ENCODE results near the gene NT5M. TPM values are rescaled to one million over a fixed set of nuclear protein-coding genes. Genes with fewer than 3 reads are reported as not detected.
A peak's percentile ranks its signal among the peaks of the same experiment; 100 is the strongest.

NT5M gene
- total and polyA plus RNA-seq, 2 donors from 2014 or later, result 2.8 to 10.0 TPM

DNA sequence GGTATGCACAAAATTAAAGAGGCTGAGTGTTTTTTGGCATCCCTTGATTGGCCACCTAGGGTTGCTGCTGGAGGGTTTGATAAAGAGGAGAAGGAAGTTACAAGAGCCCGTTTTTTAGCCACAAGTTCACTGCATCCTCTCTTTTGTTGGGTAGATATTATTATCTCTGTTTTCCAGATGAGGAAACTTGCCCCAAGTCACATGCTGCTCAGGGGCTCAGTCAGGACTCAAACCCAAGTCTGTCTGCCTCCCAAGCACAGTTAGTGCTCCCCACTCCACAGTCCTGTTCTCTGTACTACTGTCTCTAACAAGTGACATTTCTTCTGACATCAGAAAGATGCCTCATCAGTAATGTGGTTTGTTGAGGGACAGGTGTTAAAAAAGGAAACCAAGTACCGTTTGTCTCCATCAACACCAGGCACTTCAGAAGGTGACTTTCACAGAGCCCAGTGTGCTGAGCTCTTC, 1.4 kb downstream of the NT5M start:
- TF ChIP-seq, protein P1, sequence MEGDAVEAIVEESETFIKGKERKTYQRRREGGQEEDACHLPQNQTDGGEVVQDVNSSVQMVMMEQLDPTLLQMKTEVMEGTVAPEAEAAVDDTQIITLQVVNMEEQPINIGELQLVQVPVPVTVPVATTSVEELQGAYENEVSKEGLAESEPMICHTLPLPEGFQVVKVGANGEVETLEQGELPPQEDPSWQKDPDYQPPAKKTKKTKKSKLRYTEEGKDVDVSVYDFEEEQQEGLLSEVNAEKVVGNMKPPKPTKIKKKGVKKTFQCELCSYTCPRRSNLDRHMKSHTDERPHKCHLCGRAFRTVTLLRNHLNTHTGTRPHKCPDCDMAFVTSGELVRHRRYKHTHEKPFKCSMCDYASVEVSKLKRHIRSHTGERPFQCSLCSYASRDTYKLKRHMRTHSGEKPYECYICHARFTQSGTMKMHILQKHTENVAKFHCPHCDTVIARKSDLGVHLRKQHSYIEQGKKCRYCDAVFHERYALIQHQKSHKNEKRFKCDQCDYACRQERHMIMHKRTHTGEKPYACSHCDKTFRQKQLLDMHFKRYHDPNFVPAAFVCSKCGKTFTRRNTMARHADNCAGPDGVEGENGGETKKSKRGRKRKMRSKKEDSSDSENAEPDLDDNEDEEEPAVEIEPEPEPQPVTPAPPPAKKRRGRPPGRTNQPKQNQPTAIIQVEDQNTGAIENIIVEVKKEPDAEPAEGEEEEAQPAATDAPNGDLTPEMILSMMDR (IDR thresholded peaks at IDR 0.05; ENCODE audit: borderline replicate concordance, extremely low read depth, insufficient read depth), result no peak
- H3K9ac ChIP-seq (ENCODE audit: low read length in 3 of 3), result no peak overlapping the region
- H3K4me3 ChIP-seq (ENCODE audit: low read length in 3 of 3), result peak overlapping the region in 1 of 3 donors; percentile 3
- no peaks in the 10 kb centered on the region for H3K9me3 ChIP-seq (ENCODE audit: control insufficient read depth in 2 of 3, insufficient read depth in 1 of 3, low read length in 3 of 3)
- H3K4me1 ChIP-seq (ENCODE audit: control insufficient read depth in 2 of 3, insufficient read depth in 2 of 3, low read depth in 1 of 3, low read length in 3 of 3), result peaks cover 0 to 6% (median 0%) of the 10 kb centered on the region in 3 donors
- FAIRE-seq (no peak), DNase-seq (no peak)
- H3K36me3 ChIP-seq (ENCODE audit: control insufficient read depth in 2 of 3, insufficient read depth in 3 of 3, low read length in 3 of 3), result no peaks in the 10 kb centered on the region
- intact Hi-C loops (cut with DNase I), result no loop called here
- H3K27ac ChIP-seq (ENCODE audit: low read depth in 2 of 2, low read length in 2 of 2), result no peak overlapping the region
- no peaks in the 10 kb centered on the region for H3K27me3 ChIP-seq (ENCODE audit: control insufficient read depth, insufficient read depth, low read length)

DNA sequence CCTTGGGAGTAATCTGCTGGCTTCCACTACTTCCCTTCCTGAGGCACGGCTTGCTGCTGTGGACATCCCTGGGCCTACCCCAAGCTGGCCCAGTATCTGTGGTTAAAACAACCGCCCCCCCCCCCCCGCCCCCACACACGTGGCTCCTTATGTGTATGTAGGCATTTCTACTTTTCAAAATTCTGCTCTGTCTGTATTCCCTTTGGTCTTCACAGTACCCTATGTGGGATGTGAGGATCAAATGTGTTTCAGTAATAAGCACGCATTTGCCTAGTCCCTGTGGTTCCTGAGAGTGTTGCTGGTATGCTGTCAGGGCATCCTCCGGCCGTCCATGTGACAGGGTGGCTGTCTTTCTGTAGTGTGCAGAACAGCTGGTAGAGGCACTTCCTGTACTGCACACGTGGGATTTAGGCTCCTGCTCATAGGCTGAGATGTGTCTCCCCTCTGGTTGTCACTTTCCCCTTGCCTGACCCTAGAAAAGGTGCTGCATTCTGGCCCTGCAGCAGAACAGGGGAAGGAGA, 2.2 kb downstream of the NT5M start:
- peaks cover 0 to 6% (median 0%) of the 10 kb centered on the region in 3 donors for H3K4me1 ChIP-seq (ENCODE audit: control insufficient read depth in 2 of 3, insufficient read depth in 2 of 3, low read depth in 1 of 3, low read length in 3 of 3)
- intact Hi-C loops (cut with DNase I), result no loop called here
- H3K27me3 ChIP-seq (ENCODE audit: control insufficient read depth, insufficient read depth, low read length), result no peaks in the 10 kb centered on the region
- no peak overlapping the region for H3K9ac ChIP-seq (ENCODE audit: low read length in 3 of 3)
- H3K36me3 ChIP-seq (ENCODE audit: control insufficient read depth in 2 of 3, insufficient read depth in 3 of 3, low read length in 3 of 3), result no peaks in the 10 kb centered on the region
- H3K9me3 ChIP-seq (ENCODE audit: control insufficient read depth in 2 of 3, insufficient read depth in 1 of 3, low read length in 3 of 3), result no peaks in the 10 kb centered on the region
- no peak overlapping the region for H3K4me3 ChIP-seq (ENCODE audit: low read length in 3 of 3)
- FAIRE-seq (no peak), DNase-seq (peak in 1 of 5 donors; percentile 27)
- H3K27ac ChIP-seq (ENCODE audit: low read depth in 2 of 2, low read length in 2 of 2), result no peak overlapping the region
- TF ChIP-seq, protein P1 (IDR thresholded peaks at IDR 0.05; ENCODE audit: borderline replicate concordance, extremely low read depth, insufficient read depth), result no peak

DNA sequence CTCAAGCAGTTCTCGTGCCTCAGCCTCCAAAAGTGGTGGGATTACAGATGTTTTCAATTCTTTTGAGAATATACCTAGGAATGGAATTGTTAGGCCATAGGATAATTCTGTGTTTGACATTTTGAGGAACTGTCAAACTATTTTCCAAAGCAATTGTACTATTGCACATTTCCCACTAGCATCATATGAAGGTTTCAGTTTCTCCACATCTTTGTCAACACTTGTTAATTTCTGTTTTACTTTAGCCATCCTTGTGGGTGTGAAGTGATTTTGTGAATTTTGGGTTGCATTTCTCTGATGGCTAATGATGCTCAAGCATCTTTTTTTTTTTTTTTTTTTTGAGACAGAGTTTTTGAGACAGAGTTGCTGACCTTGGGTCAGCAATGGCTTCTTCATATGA, 6.2 kb downstream of the NT5M start:
- DNase-seq (no peak), FAIRE-seq (no peak)
- Histone ChIP-seq H3K4me1 (ENCODE audit: control insufficient read depth in 2 of 3, insufficient read depth in 2 of 3, low read depth in 1 of 3, low read length in 3 of 3) (no peaks in the 10 kb centered on the region), H3K36me3 (ENCODE audit: control insufficient read depth in 2 of 3, insufficient read depth in 3 of 3, low read length in 3 of 3) (no peaks in the 10 kb centered on the region), H3K9me3 (ENCODE audit: control insufficient read depth in 2 of 3, insufficient read depth in 1 of 3, low read length in 3 of 3) (no peaks in the 10 kb centered on the region), H3K27me3 (ENCODE audit: control insufficient read depth, insufficient read depth, low read length) (no peaks in the 10 kb centered on the region), H3K4me3 (ENCODE audit: low read length in 3 of 3) (no peak overlapping the region), H3K9ac (ENCODE audit: low read length in 3 of 3) (no peak overlapping the region), H3K27ac (ENCODE audit: low read depth in 2 of 2, low read length in 2 of 2) (no peak overlapping the region)
- TF ChIP-seq, protein P1 (IDR thresholded peaks at IDR 0.05; ENCODE audit: borderline replicate concordance, extremely low read depth, insufficient read depth), result no peak
- intact Hi-C loops (cut with DNase I), result no loop called here
